SK-N-SH treated with all-trans-retinoic acid at 6 μM for 48 hours (cell line): ENCODE data around the gene HPCAL1.

ENCODE experiments used
- RARB ChIP-seq: fragments of 250-450 bp; sonication (Bioruptor Pico); IDR thresholded peaks from 2 replicates; pipeline ENCODE4 v1.8.0; 2021; ENCODE audit warnings: mild to moderate bottlenecking, moderate library complexity
- ZFP3 ChIP-seq: fragments of 250-450 bp; sonication (Bioruptor Pico); IDR thresholded peaks from 2 replicates; pipeline ENCODE4 v1.5.0; 2020; ENCODE audit warnings: mild to moderate bottlenecking, moderate library complexity
- TF ChIP-seq, protein P1 (sequence below): fragments of 250-450 bp; sonication (Bioruptor Pico); IDR thresholded peaks from 2 replicates; pipeline ENCODE4 v1.8.0; 2021; ENCODE audit warnings: low read depth, mild to moderate bottlenecking, moderate library complexity, borderline replicate concordance

DNA sequence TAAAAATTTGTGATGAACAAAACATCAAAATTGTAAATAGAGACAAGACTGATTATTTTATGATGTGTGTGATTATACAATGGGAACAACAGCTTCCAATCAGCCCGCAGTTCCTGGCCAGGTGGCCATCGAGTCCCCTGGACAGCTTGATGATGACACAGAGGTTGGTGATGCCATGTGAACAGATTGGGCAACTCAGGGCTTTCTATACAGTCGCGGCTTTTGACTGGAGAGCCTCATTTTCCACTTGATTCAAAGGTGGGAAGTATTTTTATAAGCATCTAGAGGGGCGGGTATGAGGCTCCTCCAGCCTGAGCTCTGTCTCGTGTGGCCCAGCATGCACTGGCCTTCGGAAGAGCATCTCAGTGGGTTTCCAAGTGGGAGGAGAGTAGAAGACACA, 14.9 kb upstream of the HPCAL1 start:
- no peak for TF ChIP-seq ZFP3 (CRISPR knock-in tag)
- TF ChIP-seq, protein P1, sequence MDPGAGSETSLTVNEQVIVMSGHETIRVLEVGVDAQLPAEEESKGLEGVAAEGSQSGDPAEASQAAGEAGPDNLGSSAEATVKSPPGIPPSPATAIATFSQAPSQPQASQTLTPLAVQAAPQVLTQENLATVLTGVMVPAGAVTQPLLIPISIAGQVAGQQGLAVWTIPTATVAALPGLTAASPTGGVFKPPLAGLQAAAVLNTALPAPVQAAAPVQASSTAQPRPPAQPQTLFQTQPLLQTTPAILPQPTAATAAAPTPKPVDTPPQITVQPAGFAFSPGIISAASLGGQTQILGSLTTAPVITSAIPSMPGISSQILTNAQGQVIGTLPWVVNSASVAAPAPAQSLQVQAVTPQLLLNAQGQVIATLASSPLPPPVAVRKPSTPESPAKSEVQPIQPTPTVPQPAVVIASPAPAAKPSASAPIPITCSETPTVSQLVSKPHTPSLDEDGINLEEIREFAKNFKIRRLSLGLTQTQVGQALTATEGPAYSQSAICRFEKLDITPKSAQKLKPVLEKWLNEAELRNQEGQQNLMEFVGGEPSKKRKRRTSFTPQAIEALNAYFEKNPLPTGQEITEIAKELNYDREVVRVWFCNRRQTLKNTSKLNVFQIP (CRISPR knock-in tag): no peak
- no peak for TF ChIP-seq RARB (CRISPR knock-in tag)
